ENCODE data around the gene IFT43.

The IFT43 gene

DNA sequence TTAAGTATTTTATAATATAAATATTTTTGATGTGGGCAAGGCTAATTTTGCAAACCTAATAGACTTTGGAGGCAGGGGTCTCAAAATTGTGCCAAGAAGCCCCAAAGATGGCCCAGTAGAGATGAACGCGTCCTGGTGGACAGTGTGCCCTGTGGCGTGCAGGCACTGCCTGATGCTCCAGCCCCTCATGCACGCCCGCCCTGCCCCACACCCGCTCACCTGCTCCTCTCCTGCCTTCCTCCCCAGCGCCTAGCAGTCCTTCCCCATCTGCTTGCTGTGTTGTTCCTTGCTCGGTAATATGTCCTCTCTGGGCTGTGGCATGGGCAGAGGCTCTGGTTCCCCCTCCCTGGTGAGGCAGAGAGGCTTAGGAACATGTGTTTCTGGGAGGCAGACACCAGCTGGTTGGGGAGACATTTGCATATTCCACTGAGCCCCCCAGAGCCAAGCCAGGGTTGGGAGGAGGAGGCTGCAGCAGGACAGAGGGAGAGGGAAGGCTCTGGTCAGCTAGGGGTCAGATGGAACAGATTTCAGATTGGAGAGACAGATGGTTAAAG is 119.3 kb downstream of the IFT43 start:
- in situ Hi-C loops (cut with MboI; ENCODE audit: low sequenced_read_pairs), result no loop called here

DNA sequence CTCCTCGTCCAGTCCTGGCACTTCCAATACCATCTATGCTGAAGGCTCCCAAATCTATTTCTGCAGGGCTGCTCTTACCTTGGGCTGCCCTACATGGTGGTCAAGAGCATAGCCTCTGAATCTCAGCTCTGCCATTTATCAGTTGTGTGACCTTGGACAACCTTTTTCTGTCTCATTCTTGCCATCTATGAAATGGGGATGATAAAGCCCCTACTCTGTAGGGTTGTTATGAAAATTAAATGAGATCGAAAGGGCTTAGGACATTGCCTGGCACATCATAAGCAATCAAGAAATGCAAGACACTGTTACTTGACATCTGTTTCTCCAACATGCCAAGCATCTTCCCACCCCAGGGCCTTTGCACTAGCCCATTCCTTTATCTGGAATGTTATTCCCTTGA is 120.6 kb downstream of the IFT43 start:
- in situ Hi-C loops (cut with MboI; ENCODE audit: low sequenced_read_pairs), result no loop called here

DNA sequence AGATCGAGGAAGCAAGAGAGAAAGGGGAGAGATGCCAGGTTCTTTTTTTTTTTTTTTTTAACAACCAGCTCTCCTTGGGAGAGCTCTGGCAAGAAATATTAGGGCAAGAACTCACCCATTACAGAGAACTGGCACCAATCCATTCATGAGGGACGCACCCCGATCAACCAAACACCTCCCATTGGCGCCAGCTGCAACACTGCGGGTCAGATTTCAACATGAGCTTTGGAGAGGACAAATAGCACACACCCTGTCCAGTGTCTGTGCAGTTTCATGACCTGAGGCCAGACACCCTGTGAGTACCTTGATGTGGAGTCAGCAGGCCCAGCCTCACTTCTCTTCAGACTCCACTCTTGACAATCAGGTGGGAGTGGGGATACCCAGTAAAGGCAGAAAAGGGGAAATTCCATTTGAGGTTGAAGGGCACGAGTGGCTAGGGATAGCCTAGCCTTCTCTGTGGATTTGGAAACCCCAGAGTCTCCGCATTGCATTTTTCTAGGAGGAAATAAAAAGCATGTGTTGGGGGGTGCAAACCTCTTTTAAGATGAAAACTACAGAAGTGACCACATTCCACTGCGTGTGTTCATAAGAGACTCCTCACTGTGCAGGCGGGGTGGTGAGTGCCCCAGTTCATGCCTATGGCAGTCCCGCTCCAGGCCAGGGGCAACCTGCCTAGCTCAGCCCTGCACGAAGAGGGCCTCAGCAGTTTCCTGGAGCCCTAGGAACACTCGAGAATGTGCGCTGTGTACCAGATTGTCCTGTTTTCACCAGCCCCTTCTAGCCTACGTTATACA is 123.7 kb downstream of the IFT43 start:
- in situ Hi-C loops (cut with MboI; ENCODE audit: low sequenced_read_pairs), result no loop called here

DNA sequence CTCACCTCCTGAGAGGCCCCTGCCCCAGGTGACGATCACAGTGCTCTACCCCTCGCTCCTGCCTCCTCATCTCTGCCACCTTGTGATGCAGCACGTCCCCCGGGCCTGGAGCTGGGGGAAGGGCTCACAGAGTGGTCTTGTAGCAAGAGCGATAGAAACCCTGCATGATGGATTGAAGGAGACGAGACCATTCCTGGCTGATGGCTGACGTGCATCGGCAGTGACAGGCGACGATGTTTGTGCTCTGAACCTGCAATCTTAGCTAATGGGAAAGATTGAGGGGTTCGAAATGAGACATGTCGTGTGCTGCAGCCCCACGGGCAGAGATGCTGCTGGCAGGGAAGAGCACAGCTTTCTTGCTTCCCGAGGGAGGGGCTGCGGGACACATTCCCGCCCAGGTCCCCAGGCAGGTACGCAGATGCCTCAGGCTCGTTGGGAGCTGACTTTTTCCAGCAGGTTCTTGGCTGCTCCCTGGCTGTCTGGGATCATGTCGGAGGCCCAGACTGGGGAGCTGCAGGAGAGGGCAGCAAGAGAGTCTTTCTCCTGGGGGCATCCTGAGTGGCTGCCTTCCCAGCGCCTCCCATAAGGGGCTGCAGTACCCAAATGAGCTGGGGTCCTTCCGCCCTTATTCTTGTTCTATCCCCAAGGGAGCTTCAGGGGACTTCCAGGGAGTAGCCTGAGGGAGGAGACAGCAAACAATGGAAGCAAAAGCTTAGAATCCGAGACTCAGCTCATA is 127.5 kb downstream of the IFT43 start:
- in situ Hi-C loops (cut with MboI; ENCODE audit: low sequenced_read_pairs), result no loop called here

DNA sequence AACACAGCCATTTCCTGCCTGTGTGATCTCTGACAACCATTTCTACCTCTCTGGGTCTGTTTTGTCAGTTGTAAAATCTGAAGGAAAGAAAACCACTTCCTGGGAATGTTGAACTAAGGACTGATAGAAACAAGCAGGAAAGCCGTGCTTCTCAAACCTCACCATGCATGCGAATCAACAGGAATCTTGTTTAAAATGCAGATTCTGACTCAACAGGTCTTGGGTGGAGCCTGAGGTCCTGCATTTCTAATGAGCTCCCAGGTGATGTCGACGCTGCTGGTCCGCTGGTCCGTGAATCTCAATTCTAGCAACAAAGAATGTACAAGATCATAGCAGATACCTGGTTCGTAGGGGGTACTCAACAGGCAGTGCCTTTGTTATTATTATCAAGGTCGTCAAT is 128.1 kb downstream of the IFT43 start:
- in situ Hi-C loops (cut with MboI; ENCODE audit: low sequenced_read_pairs), result no loop called here

DNA sequence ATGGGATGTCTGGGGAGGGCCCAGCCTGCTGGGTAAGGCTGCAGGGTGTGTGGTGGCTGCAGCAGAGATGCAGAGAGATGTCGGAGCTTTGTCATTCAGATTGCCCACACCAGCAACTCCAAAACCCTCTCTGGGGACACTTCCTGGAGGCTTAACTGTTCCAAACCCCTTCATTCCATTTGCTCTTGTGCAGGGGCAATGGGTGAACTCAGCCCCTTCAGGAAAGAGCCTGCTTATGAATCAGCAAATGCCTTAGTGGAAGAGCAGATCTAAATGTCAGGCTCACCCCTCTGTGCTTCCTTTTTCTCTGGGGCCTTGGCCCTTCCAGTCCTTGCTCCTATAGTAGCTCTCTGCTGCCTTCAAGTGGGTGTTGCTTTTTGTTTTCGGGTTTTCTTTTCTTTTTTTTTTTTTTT is 129.5 kb downstream of the IFT43 start:
- in situ Hi-C loops (cut with MboI; ENCODE audit: low sequenced_read_pairs), result no loop called here

DNA sequence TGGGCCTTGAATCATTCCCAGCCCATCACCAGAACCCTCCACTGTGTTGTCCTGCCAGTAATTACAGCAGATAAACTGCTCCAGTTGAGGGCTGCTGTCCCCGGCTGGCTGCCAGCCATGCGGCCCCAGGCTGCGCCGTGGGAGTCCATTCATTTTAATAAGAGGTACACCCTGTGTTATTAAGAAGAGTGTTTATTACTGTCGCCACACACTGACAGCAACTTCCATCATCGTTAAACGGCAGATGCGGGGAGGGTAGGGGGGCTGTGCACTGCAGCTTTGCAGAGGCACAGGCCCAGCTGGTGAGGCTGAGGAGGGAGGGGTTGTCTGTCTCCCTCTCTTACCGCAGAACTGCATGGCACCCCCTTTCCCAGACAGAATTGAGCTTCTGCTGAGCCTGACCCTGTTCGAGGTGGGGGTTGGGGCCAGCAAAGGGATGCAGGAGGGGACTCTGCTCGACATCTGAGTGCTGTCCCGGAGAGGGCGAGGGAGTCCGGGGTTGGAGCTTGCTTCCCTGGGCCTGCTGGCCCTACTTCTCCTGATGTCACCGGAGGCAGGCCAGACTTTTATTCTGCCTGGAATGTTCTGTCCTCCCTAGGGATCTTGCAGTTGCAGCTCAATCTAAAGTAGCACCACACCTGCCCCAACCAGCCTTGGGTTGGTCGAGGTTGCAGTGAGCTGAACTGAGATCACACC is 132.4 kb downstream of the IFT43 start:
- in situ Hi-C loops (cut with MboI; ENCODE audit: low sequenced_read_pairs), result no loop called here

DNA sequence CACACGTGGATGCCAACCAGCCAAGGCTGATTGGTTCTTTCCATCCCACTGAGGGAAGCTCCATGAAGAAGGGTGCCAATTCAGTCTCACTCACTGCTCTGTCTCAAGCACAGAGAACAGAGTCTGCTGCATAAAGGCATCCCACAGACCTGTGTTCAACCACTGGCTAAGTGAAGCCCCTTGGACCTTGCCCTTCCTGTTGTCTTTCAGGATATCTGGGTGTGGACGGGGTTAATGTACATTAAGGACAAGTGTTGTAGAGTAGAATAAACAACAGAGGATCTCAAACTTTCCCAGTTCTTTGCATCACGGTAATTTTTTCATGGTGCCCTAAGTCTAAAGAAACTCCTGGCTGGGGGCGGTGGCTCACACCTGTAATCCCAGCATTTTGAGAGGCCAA is 133.0 kb downstream of the IFT43 start:
- in situ Hi-C loops (cut with MboI; ENCODE audit: low sequenced_read_pairs), result no loop called here

DNA sequence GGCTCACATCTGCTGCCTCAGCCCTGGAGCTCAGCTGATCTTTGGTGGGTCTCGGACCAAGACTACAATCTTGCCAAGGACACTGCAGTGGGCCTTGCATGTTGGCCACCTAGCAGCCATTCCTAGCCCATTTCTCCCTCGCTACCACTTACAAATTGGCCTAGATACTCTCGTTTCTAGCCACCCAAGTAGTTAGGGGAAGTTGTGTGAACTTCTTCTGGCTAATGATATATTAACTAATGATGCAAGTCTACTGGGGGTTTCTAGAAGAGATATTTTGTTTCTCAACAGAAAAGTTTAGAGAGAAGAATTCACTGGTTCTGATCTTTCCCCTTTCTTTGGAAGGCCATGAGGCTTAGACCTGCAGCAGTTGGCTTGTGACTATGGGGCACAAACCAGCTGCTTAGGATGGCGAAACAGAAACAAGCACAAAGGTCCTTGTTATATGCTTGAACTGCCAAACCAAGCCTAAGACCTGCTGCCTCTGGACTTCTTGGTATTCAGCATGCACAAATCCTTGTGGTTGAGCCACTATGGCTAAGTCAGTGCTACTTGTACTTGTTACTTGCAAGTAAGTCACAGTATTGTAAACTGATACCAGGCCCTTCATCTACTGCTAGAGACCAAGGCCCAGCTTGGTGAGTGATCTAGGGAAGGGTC is 135.7 kb downstream of the IFT43 start:
- in situ Hi-C loops (cut with MboI; ENCODE audit: low sequenced_read_pairs), result no loop called here

DNA sequence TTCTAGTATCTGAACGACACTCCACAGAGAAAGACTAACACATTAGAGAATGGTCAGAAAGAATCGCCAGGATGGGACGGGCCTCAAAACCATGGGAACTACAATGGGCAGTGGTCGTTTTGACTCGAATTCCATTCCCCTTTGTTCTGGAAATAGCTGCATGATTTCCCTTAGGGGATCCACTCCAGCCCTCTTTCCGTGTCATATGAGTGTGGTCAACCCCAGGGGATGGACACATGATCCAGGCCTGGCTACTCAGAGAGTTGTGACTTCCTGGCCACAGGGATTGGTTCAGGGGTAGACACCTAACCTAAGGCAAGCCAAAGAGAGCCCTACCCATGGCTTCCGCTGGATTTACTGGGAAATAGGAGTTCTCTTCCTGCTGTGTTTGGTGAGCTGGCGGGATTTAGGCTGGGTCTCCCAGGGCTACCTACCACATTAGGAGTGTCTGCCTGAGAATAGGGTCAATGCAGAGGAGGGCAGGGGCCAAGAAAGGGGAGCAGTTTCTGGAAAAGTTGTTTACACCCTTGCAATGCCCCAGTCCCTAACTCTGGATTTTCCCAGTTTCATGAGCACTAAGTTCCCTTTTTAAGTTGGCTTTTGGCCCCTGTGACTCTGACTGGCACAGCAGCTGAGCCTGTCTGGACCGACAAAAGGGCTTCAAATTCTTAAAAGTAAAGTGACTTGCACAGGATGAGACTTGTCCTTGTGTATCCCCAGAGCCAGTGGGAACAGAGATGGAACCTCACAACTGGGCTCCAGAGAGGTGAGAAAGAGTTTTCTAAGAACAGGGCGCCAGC is 138.1 kb downstream of the IFT43 start:
- in situ Hi-C loops (cut with MboI; ENCODE audit: low sequenced_read_pairs), result no loop called here

DNA sequence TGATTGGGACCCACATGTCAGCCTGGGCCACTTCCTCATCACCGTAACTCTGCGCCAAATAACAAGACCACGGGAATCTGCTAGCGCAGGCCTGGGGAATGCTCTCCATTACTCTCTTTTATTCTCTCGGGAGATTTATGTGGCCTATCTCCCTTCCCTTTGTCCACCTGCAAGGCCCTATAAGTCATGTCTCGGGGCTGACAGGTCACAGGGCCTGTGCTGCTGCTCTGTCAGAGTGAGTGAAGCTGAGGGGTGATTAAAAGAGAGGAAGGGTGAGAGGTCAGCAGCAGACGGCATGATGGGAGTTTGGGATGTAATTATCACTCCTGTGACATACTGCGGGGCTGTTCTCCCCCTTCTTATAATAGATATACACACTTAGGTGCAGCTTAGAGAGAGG is 139.9 kb downstream of the IFT43 start:
- in situ Hi-C loops (cut with MboI; ENCODE audit: low sequenced_read_pairs), result no loop called here

DNA sequence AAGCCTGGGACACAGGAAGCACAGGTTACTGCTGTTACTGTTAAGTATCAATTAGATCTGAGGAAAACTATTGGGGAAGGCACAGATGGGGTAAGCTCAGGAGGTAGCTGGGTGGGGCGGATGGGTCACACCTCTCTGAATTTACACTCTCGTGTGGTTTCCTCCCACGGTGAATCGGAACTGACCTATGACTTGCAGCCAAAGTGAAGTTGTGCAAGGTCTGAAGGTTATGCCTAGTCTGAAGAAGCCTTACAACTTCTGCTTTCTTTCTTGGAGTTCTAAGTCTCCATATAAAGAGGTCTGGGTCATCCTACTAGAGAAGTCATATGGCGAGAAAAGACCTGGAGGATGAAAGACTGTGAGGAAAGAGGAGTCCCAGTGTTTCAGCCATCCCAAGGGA is 140.5 kb downstream of the IFT43 start:
- in situ Hi-C loops (cut with MboI; ENCODE audit: low sequenced_read_pairs), result no loop called here

DNA sequence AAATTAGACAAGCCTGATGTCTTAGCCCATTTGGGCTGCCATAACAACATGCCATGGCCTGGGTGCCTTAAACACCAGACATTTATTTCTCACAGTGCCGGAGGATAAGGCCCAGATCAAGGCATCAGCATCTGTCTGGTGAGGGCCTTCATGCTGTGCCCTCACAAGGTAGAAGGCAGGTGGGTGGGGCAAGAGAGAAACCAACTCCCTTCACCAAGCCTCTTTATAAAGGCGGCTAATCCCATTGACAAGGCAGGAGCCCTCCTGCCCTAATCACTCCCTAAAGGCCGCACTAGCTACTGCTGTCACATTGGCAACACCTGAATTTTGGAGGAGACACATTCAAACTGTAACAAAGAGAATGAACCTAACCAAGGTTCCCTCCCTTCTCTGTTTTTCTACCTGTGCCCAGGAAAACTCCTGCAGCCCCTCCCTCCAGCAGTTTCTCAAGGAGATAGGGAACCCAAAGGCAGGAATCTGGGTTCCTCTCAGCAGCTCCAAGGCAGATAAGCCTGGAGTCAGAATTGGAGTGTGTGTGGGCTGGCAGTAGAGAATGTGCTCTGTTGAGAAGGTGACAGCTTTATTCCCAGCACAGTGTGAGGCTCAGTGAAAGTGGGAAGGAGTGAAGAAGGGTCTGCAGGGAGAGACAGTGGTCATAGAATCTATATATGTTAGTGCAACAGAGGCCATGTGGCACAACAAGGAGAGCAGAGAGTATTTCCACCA is 144.5 kb downstream of the IFT43 start:
- in situ Hi-C loops (cut with MboI; ENCODE audit: low sequenced_read_pairs), result no loop called here

DNA sequence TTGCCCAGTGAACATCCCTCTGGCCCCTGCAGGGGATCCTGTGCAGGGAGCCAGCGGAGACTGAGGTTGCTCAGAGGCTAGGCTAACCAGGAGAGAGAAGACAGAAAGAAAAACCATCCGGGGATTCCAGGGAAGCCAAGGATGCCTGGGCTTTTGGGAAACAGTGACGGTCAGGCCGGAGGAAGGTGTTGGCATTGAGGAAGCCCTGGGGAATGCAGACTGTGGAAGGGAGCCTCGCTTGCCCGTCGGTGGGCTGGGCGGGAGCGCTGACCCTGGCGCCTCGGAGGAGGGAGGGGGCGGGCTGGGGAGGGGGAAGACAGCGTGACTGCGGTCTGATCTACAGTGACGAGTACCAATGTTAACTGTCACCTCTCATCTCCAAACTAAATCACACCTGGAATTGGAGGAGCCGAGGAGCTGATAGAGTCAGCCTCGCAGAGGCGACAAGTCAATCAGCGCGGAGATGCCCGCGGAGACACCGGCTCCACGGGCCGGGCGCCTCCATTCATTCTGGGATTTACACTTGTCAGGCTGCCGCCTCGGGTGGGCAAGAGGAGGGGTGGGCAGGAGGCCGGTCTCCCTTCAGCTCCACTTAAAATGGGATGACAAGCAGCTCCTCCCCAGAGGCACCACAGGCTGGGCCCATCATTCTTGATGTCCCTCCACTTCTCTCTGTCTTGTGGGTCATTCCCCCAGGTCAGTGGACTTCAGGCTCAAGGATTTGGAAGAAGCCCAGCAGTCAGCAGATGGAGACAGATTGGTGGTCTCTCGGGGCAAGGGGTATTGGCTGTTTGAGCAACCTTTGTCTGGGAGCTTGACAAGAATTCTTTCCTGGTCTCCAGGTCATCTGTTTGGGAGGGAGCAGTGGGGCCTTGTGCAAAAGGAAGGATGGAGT is 145.8 kb downstream of the IFT43 start:
- in situ Hi-C loops (cut with MboI; ENCODE audit: low sequenced_read_pairs), result no loop called here

DNA sequence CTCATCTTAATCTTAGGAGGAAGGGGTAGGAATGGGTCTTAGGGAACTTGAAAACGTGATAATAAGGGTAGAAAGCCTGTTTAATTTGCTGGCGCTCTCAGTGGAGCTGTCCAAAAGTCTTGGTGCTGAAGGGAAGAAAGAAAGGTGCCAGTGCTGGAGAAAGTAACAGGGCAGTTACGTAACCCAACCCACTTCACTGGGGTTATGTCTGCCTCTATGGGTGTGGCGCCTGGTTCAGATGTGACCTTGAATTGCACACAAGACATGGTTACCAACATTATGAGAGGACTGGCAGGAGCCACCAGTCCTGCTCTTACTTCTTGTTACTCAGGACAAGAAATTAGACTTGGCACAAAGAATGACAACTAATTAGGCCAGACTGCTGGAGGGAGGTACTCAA is 147.5 kb downstream of the IFT43 start:
- in situ Hi-C loops (cut with MboI; ENCODE audit: low sequenced_read_pairs), result no loop called here
